ENCODE results near the gene VGLL1. TPM values are rescaled to one million over a fixed set of nuclear protein-coding genes. Genes with fewer than 3 reads are reported as not detected.

VGLL1 gene
- total RNA-seq, 1 donor from 2014 or later, result not detected

GRCh38 chrX:136585262-136585661 lies 53.2 kb downstream of the VGLL1 start:
- POLR2A ChIA-PET, result no interaction called here
- Mint-ChIP-seq H3K9me3 (no peaks in the 10 kb centered on the region), H3K36me3 (ENCODE audit: low read depth) (no peaks in the 10 kb centered on the region), H3K4me1 (no peaks in the 10 kb centered on the region), H3K4me3 (no peak overlapping the region), H3K27me3 (no peaks in the 10 kb centered on the region), H3K27ac (no peak overlapping the region)
- no peak for TF ChIP-seq CTCF (IDR thresholded peaks at IDR 0.05)
- DNase-seq (no peak), ATAC-seq (ENCODE audit: low read depth) (no peak)
- intact Hi-C loops (cut with micrococcal nuclease), result no loop called here
- CTCF ChIA-PET, result no interaction called here

GRCh38 chrX:136585960-136586359 lies 53.9 kb downstream of the VGLL1 start:
- POLR2A ChIA-PET, result no interaction called here
- H3K4me1 Mint-ChIP-seq, result no peaks in the 10 kb centered on the region

DNA sequence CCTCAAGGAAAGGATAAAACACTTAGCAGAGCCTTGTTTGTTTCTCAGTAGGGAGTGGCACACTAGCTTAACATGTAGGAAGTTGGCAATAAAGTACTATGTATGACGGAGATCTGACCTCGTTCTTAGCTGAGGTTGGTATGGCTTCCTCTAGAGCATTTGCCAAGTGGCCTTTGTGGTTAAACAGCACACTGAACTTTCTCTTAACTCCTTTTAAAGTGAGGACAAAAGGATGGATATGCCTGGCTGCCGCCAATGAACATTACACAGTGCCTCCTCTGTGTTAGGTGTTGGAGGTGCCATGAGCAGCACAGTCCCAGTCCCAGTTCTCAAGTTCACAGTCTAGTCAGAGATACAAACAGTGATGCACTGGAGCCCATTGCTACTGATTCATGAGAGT lies 54.4 kb downstream of the VGLL1 start:
- ATAC-seq (ENCODE audit: low read depth), result no peak
- TF ChIP-seq CTCF (IDR thresholded peaks at IDR 0.05), result no peak
- Mint-ChIP-seq H3K27me3 (no peaks in the 10 kb centered on the region), H3K27ac (no peak overlapping the region), H3K4me1 (no peaks in the 10 kb centered on the region), H3K36me3 (ENCODE audit: low read depth) (no peaks in the 10 kb centered on the region), H3K9me3 (no peaks in the 10 kb centered on the region), H3K4me3 (no peak overlapping the region)
- no peak for DNase-seq
- intact Hi-C loops (cut with micrococcal nuclease), result no loop called here
- POLR2A ChIA-PET, result no interaction called here
- CTCF ChIA-PET, result no interaction called here

More at GRCh38 chrX:136585960-136586359, 53.9 kb downstream of the VGLL1 start:
- no peak for DNase-seq
- intact Hi-C loops (cut with micrococcal nuclease), result no loop called here
- no peak for ATAC-seq (ENCODE audit: low read depth)
- CTCF ChIA-PET, result no interaction called here
- TF ChIP-seq CTCF (IDR thresholded peaks at IDR 0.05), result no peak
- H3K9me3 Mint-ChIP-seq, result no peaks in the 10 kb centered on the region
- H3K27me3 Mint-ChIP-seq, result no peaks in the 10 kb centered on the region
- H3K4me3 Mint-ChIP-seq, result no peak overlapping the region
- H3K27ac Mint-ChIP-seq, result no peak overlapping the region
- H3K36me3 Mint-ChIP-seq (ENCODE audit: low read depth), result no peaks in the 10 kb centered on the region

DNA sequence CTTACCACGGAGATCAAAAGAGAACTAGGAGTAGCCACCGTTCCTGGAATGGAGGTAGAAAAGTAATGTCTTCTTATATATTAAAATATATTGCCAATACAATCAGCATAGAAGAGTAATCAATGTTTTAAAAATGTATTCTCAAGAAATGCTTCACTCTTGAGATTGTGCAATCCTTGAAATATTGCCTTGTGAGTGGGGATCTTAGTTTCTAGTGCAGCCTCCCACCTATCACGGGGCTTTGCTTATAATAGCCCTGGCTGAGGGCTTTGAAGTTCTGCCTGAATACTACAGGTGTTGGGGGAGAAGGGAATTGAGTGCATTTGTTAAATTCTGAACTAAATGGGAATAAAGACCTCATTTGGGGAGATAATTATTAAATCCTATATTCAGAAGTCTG lies 55.5 kb downstream of the VGLL1 start:
- Mint-ChIP-seq H3K9me3 (no peaks in the 10 kb centered on the region), H3K36me3 (ENCODE audit: low read depth) (no peaks in the 10 kb centered on the region), H3K4me1 (no peaks in the 10 kb centered on the region), H3K4me3 (no peak overlapping the region), H3K27me3 (no peaks in the 10 kb centered on the region), H3K27ac (no peak overlapping the region)
- CTCF ChIA-PET, result no interaction called here
- no peak for DNase-seq
- POLR2A ChIA-PET, result no interaction called here
- no peak for ATAC-seq (ENCODE audit: low read depth)
- intact Hi-C loops (cut with micrococcal nuclease), result no loop called here
- no peak for TF ChIP-seq CTCF (IDR thresholded peaks at IDR 0.05)

DNA sequence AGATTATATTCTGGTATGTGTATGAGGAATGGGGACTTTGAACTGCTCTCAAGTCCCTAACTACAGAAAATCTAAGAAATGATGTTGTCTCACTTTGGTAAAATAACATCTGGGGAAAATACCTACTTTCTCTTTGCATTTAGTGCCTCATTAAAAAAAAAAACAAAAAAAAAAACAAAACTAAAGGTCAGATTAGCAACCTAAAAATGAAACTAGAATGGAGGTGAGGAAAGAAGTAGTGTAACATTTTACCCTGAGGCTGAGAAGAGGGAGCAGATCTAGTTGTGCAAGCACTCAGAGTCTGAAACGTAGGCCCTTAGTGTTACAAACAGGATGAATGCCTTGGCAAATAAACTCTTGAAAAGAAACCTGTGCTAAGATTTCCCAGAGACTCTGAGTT lies 56.0 kb downstream of the VGLL1 start:
- CTCF ChIA-PET, result interaction anchor here (0.9 kb wide), 1 partner anchor 20 kb away, joined by 3 read pairs; no protein-coding TSS in a partner anchor
- Mint-ChIP-seq H3K4me3 (no peak overlapping the region), H3K27ac (no peak overlapping the region), H3K27me3 (no peaks in the 10 kb centered on the region), H3K36me3 (ENCODE audit: low read depth) (no peaks in the 10 kb centered on the region), H3K4me1 (no peaks in the 10 kb centered on the region), H3K9me3 (no peaks in the 10 kb centered on the region)
- no peak for TF ChIP-seq CTCF (IDR thresholded peaks at IDR 0.05)
- ATAC-seq (ENCODE audit: low read depth) (no peak), DNase-seq (no peak)
- POLR2A ChIA-PET, result no interaction called here
- intact Hi-C loops (cut with micrococcal nuclease), result no loop called here
